ENCODE results near the gene ASB7. TPM values are rescaled to one million over a fixed set of nuclear protein-coding genes. Genes with fewer than 3 reads are reported as not detected.
A peak's percentile ranks its signal among the peaks of the same experiment; 100 is the strongest.

Gene ASB7, protein sequence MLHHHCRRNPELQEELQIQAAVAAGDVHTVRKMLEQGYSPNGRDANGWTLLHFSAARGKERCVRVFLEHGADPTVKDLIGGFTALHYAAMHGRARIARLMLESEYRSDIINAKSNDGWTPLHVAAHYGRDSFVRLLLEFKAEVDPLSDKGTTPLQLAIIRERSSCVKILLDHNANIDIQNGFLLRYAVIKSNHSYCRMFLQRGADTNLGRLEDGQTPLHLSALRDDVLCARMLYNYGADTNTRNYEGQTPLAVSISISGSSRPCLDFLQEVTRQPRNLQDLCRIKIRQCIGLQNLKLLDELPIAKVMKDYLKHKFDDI
- polyA plus RNA-seq (2012; ENCODE audit: missing spikeins), result 6.8 TPM

DNA sequence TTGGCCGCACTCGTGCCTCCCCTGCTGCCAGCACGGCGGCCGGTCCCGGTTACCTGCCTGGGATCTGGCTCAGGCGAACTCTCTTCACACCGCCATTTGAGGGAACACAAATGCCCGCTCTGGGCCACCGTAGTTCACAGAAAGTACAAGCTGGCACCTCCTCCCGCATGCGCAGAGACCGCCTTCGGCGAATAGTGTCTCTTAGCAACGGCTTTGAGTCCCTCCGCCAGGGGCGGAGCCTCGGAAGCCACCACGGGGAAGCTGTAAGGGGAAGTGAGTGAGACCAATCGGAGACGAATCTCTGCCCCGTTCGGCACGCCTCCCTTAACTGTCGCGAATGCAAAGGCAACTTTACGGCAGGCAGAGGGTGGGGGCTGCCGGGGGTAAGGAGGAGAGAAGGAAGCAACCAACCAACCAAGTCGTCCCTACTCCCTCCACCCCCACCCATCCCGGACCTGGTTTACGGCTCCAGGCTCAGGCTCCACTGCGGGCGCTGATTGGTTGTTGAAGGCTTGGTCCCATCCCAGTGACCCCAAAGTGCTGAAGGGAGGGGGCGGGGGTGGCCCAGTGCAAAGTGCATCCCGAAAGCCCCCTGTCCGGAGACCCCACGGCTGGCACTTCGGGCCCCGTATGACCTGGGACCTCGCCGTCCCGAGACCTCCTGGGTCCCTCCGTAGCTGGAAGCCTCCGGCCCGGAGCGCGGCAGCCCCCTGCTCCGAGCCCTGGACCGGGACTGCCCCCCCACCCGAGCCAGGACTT, at the start of gene ASB7, which contains the start of gene LINS1:
Gene ASB7 (plus strand): TSS at position 526 of the 759 bp plus-strand sequence. CDS start 9,628 bp downstream, outside the sequence.
Gene LINS1 (minus strand): TSS at position 121 of the 759 bp plus-strand sequence. CDS start 21,342 bp downstream, outside the sequence.
- FAIRE-seq, result peak; percentile 99
- peak; percentile 68 for DNase-seq (ENCODE audit: insufficient read length)
- TF ChIP-seq POLR2AphosphoS5 (IDR thresholded peaks at IDR 0.05; ENCODE audit: low read depth, low read length) (no peak), TAF1 (IDR thresholded peaks at IDR 0.05; ENCODE audit: borderline replicate concordance, low read depth, low read length) (no peak), POLR2A (IDR thresholded peaks at IDR 0.05; ENCODE audit: low read depth, low read length) (peak; percentile 45; the same call in 1 of the 2 replicates)

DNA sequence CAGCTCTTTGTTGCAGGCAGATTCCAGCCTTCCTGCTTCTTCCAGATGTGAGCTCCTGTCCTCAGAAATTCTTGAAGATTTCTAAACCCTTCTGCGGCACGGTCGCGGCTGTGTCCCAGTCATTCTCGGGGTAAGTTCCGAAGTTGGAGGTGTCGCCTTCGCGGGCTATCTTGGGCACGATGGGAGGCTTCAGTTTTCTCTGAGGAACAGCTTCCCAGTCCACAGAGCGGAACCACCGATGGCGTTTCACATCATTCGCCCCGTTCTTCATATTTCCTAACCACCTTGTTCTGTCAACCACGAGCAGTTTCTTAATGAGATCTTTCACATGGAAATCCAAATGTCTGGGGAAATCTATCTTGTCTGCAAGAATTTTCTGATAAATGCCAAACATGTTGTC, 48.9 kb upstream of the ASB7 start:
- DNase-seq (ENCODE audit: insufficient read length) (no peak), FAIRE-seq (no peak)
- no peak for TF ChIP-seq TAF1 (IDR thresholded peaks at IDR 0.05; ENCODE audit: borderline replicate concordance, low read depth, low read length)
- TF ChIP-seq POLR2AphosphoS5 (IDR thresholded peaks at IDR 0.05; ENCODE audit: low read depth, low read length), result no peak
- no peak for TF ChIP-seq POLR2A (IDR thresholded peaks at IDR 0.05; ENCODE audit: low read depth, low read length)

DNA sequence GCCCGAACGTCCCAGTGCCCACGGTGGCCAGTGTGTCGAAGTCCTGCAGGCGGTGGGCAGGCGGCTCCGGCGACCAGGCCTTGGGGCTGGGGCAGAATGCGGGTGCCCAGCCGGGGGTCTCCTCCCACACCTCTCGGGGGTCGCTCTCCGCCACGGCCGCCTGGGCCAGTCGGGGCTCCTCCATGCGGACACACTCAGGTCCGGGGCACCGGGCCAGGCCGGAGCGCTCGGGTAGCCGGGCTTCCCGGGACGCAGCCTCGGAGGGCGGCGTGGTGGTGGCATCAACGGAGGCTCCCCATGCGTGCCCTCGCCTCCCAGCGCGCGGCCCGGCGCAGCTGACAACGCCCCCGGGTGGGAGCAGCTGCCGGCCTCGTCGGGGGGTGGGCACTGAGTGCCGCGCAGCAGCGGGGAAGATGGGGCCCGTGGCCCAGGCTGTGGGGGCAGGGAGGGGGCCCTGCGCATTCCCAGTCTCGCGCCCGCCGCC, 43.6 kb upstream of the ASB7 start:
- no peak for FAIRE-seq
- TF ChIP-seq POLR2AphosphoS5 (IDR thresholded peaks at IDR 0.05; ENCODE audit: low read depth, low read length) (no peak), POLR2A (IDR thresholded peaks at IDR 0.05; ENCODE audit: low read depth, low read length) (no peak), TAF1 (IDR thresholded peaks at IDR 0.05; ENCODE audit: borderline replicate concordance, low read depth, low read length) (no peak)

DNA sequence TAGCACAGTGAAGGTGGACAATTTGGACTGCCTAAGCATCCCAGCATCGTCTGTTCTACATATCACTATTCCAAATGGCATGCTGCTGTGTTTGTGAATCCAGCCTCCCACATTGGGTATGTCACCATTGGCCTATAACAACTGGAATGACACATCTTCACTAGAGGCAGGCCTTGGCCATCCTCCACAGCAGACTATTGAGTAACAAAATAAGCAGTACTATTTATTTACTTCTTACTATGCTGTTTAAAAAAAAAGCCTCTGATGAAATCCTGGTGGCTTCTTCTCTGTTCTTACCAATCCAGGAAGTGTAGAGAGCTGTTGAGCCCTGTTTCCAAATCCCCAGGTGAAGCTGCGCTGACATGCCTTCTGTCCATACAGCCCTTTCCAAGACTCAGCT, 43.1 kb upstream of the ASB7 start:
- DNase-seq (ENCODE audit: insufficient read length) (no peak), FAIRE-seq (no peak)
- TF ChIP-seq POLR2AphosphoS5 (IDR thresholded peaks at IDR 0.05; ENCODE audit: low read depth, low read length) (no peak), POLR2A (IDR thresholded peaks at IDR 0.05; ENCODE audit: low read depth, low read length) (no peak), TAF1 (IDR thresholded peaks at IDR 0.05; ENCODE audit: borderline replicate concordance, low read depth, low read length) (no peak)

More for the DNA sequence above, 43.6 kb upstream of the ASB7 start:
- no peak for DNase-seq (ENCODE audit: insufficient read length)

DNA sequence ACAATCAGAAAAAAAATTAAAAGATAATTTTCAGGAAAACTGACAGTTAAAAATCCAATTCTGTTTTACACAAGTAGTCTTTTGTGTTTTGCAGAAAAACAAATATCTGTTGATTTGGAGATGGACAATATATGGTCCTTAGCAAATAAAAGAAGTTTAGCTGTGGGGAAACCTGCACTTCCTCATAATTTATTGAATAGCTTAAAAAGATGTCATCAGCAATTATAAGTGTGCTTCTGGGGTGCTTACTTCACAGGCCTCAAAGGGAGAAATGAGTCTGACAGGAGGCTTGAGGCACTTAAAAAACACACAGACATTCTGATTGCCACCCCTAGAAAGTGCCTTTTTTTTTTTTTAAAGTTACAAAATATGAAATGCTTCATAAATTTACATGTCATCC, 42.1 kb upstream of the ASB7 start:
- TF ChIP-seq POLR2AphosphoS5 (IDR thresholded peaks at IDR 0.05; ENCODE audit: low read depth, low read length) (no peak), POLR2A (IDR thresholded peaks at IDR 0.05; ENCODE audit: low read depth, low read length) (no peak)
- FAIRE-seq, result no peak

DNA sequence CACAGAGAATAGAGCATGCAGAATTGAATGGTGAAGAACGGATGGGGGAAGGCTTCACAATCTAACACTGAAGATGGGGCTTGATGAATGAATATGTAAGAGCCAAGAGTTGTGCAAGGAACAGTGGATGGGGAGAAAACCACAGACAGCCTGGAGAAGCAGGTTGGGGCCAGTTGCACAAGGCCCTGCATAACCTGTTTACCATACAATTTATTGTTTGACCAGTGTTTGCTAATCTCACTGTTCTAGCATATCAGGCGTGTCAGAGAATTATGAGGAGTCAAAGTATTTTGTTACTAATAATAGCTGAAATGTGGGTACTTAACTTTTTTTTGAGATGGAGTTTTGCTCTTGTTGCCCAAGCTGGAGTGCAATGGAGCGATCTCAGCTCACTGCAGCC, 36.8 kb upstream of the ASB7 start:
- FAIRE-seq (no peak), DNase-seq (ENCODE audit: insufficient read length) (no peak)
- TF ChIP-seq POLR2A (IDR thresholded peaks at IDR 0.05; ENCODE audit: low read depth, low read length), result no peak
- TF ChIP-seq POLR2AphosphoS5 (IDR thresholded peaks at IDR 0.05; ENCODE audit: low read depth, low read length), result no peak
- TF ChIP-seq TAF1 (IDR thresholded peaks at IDR 0.05; ENCODE audit: borderline replicate concordance, low read depth, low read length), result no peak

More for the DNA sequence above, 42.1 kb upstream of the ASB7 start:
- no peak for DNase-seq (ENCODE audit: insufficient read length)

DNA sequence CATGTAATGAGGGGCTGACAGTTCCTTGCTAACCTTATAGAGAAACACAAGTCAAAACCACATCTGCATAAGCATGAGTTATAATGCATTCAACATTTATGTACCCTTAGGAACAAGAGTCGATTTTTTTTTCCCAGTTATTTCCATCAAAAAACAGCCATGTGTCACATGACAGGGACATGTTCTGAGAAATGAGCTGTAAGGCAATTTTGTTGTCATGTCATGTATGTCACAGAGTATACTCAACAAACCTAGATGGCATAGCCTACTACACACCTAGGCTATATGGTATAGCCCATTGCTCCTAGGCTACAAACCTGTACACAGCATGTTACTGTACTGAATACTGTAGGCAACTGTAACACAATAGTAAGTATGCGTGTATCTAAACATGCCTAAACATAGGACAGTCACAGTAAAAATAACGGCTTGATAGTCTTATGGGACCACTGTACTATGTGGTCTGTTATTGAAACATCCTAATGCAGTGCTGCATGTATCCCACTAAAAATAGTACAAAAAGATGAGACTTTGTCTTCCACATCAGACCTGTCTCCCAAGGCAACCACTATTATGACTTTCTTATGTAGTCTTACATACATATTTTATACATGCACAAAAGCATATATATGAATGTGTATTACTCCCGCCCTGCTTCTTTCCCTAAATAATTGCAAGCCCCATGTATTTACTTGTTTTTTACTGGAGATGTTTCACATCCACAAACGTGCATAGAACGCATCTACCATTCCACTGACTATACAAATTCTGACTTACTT, 35.4 kb upstream of the ASB7 start:
- FAIRE-seq, result peak; percentile 14
- TF ChIP-seq TAF1 (IDR thresholded peaks at IDR 0.05; ENCODE audit: borderline replicate concordance, low read depth, low read length) (no peak), POLR2A (IDR thresholded peaks at IDR 0.05; ENCODE audit: low read depth, low read length) (no peak), POLR2AphosphoS5 (IDR thresholded peaks at IDR 0.05; ENCODE audit: low read depth, low read length) (no peak)

DNA sequence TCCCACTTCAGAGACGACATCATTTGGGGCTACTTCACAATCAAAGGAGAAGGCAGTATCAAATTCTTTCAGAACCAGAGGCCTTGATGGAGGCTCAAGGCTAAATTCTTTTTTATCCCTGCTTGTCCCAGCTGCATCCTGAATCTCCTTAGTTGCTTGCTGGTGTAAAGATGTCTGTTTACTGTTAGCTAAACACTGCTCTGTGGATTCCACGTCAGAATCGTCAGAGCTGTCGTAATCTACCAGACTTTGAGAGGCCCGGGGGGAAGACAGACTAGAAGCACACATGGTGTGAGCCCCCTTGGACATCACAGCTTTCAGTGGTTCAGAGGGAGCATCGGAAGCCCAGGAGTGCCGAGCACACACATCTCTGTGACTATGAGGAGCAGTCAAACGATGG, 33.0 kb upstream of the ASB7 start:
- DNase-seq (ENCODE audit: insufficient read length), result no peak
- no peak for FAIRE-seq
- TF ChIP-seq TAF1 (IDR thresholded peaks at IDR 0.05; ENCODE audit: borderline replicate concordance, low read depth, low read length), result no peak
- no peak for TF ChIP-seq POLR2AphosphoS5 (IDR thresholded peaks at IDR 0.05; ENCODE audit: low read depth, low read length)
- TF ChIP-seq POLR2A (IDR thresholded peaks at IDR 0.05; ENCODE audit: low read depth, low read length), result no peak

More for the DNA sequence above, 35.4 kb upstream of the ASB7 start:
- DNase-seq (ENCODE audit: insufficient read length), result no peak

DNA sequence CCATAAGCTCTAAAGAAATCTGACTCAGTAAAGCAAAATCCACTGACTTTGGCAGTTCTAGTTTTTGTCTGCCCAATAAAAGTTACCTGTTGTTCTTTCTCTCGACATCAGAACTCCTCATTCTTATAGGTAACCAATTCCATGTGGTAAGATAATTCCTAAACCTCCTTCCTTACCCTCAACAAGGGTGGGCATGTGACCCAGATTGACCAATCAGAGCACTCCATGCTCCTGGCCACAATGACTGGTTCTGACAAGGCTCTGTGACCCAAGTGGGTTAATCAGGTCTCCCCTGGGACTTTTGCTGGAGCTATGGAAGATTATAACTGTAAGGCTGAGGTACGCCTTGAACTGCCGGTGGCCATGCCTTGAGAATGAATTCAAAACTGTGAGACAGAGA, 32.1 kb upstream of the ASB7 start:
- TF ChIP-seq TAF1 (IDR thresholded peaks at IDR 0.05; ENCODE audit: borderline replicate concordance, low read depth, low read length), result no peak
- TF ChIP-seq POLR2A (IDR thresholded peaks at IDR 0.05; ENCODE audit: low read depth, low read length), result no peak
- no peak for TF ChIP-seq POLR2AphosphoS5 (IDR thresholded peaks at IDR 0.05; ENCODE audit: low read depth, low read length)
- FAIRE-seq, result peak; percentile 48
- DNase-seq (ENCODE audit: insufficient read length), result no peak

DNA sequence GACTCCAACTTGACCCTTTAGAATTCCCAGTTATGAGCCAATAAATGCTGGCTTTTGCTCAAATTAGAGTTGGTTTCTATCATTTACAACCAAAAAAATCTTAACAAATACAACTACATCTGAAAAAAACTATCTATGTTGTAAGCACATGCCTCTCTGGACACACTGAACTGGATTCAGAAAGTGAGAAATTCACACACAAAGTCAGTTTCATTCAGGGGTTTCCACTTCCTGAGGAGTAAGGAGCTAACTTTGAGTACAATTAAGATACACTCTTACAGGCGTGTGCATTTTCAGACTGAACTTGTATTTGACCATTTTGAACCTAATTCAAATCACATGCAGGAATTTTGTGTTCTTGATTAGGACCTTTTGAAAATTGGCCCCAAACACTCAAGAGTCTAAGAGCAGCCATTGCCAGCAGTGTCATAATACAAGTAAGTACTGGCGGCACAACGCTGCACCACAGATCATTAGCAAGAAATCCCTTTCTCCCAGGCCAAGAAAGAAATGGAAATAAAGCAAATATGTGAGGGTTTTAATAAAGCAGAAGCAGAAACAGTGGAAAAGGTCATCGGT, 31.6 kb upstream of the ASB7 start:
- TF ChIP-seq POLR2A (IDR thresholded peaks at IDR 0.05; ENCODE audit: low read depth, low read length) (no peak), TAF1 (IDR thresholded peaks at IDR 0.05; ENCODE audit: borderline replicate concordance, low read depth, low read length) (no peak), POLR2AphosphoS5 (IDR thresholded peaks at IDR 0.05; ENCODE audit: low read depth, low read length) (no peak)
- peak; percentile 54 for FAIRE-seq
- DNase-seq (ENCODE audit: insufficient read length), result no peak

All from GM12892 (cell line).